Left renal pelvis (tissue), 4 donors: ENCODE results near the gene PPM1A. TPM values are rescaled to one million over a fixed set of nuclear protein-coding genes. Genes with fewer than 3 reads are reported as not detected.
"Not testable (repeated sequence)": the region's sequence is repeated elsewhere in the genome, so short reads cannot be mapped to it uniquely, and the experiment has no call there.

Experiments used
- DNase-seq, 4 donors: peaks; one replicate each; pipeline ENCODE4 v3.0.0-alpha.2; 2013; ENCODE audit warnings: low read depth in 4 of 4, low spot score in 3 of 4
- polyA plus RNA-seq, 4 donors: library from polyadenylated mRNA; unstranded; fragments of 120-200 nt; gene quantifications; one replicate each; pipeline ENCODE4 v1.2.1, GENCODE V29; 2013; ENCODE audit not compliant: insufficient read length in 4 of 4

The PPM1A gene
- polyA plus RNA-seq, 4 donors, result 55.6 to 84.3 (median 77.6) TPM

DNA sequence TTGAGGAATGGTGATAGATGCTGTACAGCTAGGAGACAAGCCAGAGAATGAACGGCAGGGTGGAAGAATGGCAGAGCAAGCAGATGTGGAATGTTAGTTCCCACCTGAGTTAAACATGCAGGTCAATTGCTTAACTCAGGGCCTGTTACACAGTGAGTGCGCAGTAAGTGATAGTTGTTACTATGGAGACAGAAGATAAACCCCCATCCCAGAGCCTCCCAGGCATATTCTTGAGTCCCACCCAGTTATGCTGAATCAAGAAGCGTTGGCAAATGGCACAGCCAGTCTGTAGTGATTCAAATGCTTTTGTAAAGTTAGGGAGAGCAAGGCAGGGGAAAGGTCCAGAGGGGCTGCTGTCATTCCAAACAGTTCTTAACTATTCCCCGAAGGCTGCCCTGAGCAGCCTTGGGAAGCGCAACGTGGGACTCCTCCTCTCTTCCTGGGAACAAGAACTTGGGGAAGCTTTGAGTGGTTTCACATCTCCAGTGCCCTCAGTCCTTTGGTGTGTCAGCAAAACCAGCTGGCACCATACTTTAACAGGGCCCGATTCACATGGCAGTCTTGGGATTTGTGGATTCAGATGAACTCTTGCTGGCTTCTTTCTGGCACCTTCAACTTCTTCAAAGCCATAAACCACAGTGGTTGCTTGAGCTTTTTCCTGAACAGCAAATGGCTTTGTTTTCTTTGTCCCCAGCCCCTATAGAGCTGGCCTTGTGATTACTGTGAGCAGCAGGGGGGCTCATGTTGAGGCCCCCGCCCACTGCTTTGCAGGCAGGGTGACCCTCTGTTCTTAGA lies 66.4 kb downstream of the PPM1A start:
- no peak for DNase-seq

DNA sequence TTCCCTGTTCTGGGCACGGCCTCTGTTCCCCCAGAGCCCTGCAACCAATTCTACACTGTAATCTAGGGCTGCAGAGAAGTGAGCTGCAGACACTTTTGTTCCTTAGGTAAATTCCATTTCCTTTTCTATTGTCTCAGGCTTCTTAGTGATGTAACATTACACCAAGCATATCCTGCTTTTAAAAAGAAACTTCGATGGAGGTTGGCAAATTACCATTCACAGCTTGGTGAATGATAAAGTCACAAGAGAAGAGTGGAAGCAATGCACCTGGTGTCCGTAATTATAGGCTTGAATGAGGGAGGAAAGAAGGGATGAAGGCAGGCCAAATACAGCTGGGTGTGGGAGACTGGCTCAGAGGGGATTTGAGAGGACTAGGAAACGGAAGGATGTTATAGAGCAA lies 68.6 kb downstream of the PPM1A start:
- no peak for DNase-seq

DNA sequence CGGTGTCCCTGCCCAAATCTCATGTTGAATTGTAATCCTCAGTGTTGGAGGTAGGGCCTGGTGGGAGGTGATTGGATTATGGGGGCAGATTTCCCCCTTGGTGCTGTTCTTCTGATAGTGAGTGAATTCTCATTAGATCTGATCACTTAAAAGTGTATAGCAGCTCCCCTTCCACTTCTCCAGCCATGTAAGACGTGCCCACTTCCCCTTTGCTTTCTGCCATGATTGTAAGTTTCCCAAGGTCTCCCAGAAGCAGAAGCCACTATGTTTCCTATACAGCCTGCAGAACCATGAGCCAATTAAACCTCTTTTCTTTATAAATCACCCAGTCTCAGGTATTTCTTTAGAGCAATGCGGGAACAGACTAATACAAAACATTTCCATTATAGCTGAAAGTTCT lies 71.8 kb downstream of the PPM1A start:
- not testable (repeated sequence) for DNase-seq

GRCh38 chr14:60323199-60323896 lies 74.3 kb downstream of the PPM1A start:
- no peak for DNase-seq

DNA sequence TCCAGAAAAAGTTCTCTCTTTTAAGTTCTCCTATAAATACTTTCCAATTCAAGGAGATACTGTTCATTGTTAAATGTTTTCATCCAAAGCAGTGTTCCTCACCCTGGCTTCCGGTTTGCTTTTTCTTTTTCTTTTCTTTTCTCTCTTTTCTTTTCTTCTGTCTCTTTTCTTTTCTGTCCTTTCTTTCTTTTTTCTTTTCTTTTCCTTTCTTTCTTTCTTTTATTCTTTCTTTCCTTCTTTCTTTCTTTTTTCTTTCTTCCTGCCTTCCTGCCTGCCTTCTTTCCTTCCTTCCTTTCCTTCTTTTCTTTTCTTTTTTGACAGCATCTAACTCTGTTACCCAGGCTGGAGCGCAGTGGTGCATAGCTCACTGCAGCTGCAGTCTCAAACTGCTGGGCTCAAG lies 75.8 kb downstream of the PPM1A start:
- DNase-seq, result no peak

DNA sequence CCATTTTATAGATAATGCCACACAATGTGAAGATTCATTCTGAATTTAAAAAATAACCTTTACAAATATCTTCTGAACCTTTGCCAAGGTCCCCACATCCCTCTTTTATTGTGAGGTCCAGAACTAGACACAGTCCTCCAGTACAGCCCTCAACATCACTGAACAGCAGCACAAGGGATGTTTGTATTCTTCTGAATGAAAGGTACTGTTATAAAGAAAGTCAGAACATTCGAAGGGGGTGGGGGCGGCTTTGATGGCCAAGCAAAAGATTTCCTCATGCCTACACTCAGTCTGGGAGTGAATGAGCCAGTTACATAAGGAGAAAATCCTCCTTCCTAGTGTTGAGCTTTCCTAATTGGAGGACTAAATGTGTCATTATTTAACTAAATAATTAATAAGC lies 77.3 kb downstream of the PPM1A start:
- DNase-seq, result no peak

GRCh38 chr14:60327447-60328331 lies 78.7 kb downstream of the PPM1A start:
- DNase-seq, result peak in 1 of 4 donors; percentile 29

DNA sequence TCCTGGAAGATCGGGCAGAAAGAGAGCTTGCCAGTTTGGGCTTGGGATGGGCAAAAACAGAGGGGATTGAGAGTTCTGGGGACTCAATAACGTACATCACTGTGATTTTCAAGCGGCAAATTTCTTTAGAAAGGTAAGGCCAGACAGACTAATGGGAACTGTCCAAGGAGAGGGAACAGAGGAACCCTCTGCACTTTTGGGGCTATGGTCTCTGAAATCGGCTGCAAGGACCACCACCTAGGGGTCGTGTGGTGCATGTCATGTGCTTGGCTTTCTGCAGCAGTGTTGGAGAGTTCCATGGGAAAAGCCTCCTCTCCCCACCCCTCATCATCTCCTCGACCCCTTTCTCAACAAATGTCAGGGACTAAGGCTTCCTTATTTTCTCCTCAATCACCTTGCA lies 79.6 kb downstream of the PPM1A start:
- no peak for DNase-seq

DNA sequence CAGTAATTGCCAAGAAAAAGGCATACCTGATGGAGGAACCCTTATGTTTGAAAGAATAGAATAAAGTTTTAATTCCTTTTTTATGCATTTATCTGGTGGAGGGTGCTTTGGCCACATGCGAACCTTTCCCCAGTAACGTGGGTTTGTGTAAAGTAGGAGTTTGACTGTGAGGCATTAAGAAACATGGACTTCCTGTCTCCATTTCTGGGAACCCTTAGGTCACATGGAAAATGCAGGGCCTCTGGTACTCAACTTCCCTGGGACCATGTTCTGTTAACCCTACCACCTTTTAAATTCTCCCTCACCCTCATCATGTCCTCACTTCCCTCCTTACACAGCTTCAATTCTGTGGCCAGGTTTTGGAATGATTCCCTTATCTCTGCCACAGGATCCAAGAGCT lies 80.3 kb downstream of the PPM1A start:
- DNase-seq, result no peak

DNA sequence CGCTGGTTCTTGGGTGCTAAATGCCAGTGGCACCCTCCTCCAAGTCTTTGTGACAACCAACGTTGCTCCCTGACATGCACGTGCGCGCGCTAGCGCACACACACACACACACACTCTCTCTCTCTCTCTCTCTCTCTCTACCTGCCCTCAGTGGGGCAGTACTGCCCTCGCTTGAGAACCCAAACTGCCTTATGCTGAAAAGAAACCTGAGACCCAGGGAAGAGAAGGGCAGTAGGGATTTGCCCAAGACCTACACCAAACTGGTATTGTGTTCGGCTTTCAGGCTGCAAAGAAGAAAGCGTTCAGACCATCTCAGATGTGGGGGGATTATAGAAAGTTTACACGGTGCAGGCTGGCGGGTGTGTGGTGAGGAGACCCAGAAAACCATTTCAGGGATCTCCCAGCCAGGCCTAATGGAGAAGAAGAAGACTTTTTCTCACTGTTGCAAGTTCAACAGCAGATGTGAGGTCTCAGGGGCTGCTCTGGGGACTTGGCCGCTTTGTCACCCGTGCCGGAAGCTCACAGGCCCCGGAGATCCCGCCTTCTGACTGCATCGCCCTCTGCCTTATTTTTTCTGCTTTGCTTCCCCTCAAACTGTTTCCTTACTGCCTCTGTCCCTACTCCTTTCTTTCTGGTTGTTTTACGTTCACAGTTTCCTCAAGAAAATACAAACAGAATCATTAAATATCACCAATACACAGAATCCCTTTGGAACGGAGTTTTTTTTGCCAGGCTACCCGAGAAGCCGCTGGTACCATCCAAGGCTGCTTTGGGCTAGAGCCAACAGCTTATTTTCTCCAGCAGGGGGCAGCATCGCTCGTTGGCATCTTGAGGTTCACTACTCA lies 82.4 kb downstream of the PPM1A start:
- peak; percentile 68 to 75 (median 71) for DNase-seq

DNA sequence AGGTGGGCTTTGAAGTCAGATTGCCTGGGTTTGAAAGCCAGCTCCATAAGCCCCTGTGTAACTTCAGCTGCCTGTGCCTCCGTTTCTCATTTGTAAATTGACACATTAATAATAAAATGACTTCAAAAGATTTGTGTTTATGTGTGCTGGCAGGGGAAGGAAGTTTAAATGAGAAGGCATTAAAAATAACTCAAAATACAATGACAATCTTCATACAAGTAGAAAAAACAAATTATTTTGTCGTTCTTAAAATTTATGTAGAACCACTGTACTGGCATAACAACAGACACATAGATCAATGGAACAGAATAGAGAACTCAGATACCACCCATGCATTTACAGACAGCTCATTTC lies 83.0 kb downstream of the PPM1A start:
- no peak for DNase-seq

DNA sequence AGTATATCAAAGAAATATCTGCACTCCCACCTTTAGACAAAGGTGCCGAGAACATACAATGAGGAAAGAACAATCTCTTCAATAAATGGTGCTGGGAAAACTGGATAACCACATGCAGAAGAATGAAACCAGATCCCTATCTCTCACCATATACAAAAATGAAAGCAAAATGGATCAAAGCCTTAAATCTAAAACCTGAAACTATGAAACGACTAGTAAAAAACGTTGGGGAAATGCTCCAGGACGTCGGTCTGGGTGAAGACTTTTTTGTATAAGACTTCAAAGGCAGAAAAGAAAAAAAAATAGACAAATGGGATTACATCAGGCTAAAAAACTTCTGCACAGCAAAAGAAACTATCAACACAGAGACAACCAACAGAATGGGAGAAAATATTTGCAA lies 83.8 kb downstream of the PPM1A start:
- DNase-seq, result no peak

GRCh38 chr14:60339571-60339970 lies 90.5 kb downstream of the PPM1A start:
- DNase-seq, result no peak

- DNase-seq, result no peak
Observed at GRCh38 chr14:60343571-60344071, 94.6 kb downstream of the PPM1A start.

GRCh38 chr14:60344751-60345150 lies 95.7 kb downstream of the PPM1A start:
- no peak for DNase-seq

DNA sequence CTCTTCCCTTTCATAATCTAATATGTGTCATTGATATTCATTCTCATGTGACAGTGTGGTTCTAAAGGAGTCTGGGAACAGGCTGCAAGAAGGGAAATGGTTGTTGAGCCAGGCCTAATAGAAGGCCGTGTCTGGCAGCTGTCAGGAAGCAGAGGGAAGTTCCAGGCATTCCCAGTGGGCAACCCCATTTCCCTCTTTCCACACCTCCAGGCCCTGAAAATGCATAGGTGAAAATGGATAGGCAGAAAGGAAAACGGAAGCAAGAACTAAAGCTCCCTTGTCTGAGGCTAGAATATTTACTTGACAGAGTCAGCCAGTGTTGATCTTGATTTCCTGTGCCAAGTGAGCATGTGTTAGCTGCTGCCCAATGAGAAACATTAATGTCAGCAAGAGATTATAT lies 97.7 kb downstream of the PPM1A start:
- no peak for DNase-seq

DNA sequence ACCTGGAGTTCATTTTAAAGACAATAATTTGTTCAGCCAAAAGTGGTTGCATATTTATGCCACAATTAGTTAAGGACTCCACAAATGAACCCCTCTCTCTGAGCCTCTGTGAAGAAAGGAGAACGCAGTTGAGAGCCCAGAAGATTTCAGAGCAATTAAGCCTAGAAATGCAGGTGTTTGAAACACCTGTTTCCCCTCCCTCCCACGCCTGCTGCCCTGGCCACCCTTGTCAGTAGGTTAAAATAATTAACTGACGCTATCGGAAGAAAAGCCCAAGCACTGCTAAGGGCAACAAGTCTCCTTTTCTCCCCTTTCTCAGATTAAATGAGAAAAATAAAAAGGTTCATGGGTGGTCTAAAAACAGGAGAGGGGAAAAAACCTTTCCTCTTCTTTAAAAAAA lies 99.2 kb downstream of the PPM1A start:
- no peak for DNase-seq
